Epithelial cell of proximal tubule (primary cell): ENCODE measurements around the gene HIVEP1. TPM values are rescaled to one million over a fixed set of nuclear protein-coding genes. Genes with fewer than 3 reads are reported as not detected.
A peak's percentile ranks its signal among the peaks of the same experiment; 100 is the strongest.

Source experiments
- DNase-seq: peaks from one replicate; pipeline ENCODE4 v3.0.0-alpha.2; 2011; ENCODE audit warnings: low read depth
- H3K4me3 ChIP-seq: 2 replicates; pipeline ENCODE4 v1.5.1; 2011; ENCODE audit warnings: low read depth, mild to moderate bottlenecking, low read length
- total RNA-seq: library from RNA; depleted of rRNA; stranded (reverse); fragments of >200 nt; gene quantifications from 2 replicates; pipeline ENCODE4 v1.2.3, GENCODE V29; 2015
- TF ChIP-seq, protein P1 (sequence below): conservative IDR thresholded peaks from 2 replicates; pipeline ENCODE4 v1.5.1; 2012; ENCODE audit warnings: low read depth, mild to moderate bottlenecking, low read length

Gene HIVEP1
- total RNA-seq, 1 donor from 2014 or later = 14.2 TPM

DNA sequence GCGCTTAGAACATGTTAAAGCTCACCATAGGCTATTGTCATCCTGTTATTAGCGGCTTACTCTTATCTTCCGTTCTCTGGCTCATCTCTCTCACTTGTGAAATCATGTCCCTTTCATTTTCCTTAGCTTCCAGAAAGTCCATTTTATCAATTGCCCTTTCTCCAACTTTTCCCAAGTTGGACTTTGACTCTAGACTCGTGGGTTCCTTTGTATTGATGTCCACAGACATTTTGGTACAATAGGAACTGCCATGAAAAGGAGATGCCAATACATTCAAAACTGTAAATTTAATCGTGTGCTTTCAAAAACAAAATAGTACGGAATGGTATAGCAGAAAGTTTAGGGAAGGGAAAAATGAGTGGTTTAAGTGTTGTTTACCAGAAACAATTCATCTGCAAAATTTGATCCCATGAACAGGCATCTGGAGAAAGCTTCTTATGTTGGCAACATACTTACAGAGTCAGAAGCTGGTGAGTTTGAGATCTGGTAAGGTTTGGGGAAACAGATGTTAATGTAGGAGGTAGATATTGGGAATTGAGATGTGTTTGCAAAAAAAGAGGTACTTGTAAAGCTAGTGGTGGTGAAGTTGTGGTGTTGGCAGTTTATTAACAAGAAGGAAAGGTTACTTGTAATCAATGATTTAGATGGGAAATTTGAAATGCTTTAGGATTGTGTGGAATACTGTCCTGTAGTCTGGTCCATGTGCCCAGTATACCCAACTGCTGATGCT is 10.2 kb upstream of the HIVEP1 start:
- no peak for DNase-seq
- TF ChIP-seq, protein P1, sequence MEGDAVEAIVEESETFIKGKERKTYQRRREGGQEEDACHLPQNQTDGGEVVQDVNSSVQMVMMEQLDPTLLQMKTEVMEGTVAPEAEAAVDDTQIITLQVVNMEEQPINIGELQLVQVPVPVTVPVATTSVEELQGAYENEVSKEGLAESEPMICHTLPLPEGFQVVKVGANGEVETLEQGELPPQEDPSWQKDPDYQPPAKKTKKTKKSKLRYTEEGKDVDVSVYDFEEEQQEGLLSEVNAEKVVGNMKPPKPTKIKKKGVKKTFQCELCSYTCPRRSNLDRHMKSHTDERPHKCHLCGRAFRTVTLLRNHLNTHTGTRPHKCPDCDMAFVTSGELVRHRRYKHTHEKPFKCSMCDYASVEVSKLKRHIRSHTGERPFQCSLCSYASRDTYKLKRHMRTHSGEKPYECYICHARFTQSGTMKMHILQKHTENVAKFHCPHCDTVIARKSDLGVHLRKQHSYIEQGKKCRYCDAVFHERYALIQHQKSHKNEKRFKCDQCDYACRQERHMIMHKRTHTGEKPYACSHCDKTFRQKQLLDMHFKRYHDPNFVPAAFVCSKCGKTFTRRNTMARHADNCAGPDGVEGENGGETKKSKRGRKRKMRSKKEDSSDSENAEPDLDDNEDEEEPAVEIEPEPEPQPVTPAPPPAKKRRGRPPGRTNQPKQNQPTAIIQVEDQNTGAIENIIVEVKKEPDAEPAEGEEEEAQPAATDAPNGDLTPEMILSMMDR = no peak
- no peak overlapping the region for H3K4me3 ChIP-seq

DNA sequence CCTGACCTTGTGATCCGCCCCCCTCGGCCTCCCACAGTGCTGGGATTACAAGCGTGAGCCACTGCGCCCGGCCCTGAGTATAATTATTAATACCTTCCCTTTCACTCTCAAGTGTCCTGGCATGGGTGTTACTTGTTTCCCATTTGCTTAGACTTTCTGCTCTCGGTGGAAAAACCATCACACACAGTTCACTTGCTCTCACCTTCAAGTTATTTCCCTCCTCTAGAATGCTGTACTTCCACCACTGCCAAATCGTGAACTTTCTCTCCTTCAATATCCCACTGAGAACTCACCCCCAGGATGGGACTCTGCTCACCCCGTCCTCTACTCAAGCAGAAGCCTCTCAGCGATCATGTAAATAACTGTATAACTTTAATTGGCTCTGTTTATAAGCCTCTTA is 4.6 kb upstream of the HIVEP1 start:
- TF ChIP-seq, protein P1 = no peak
- DNase-seq = no peak
- peak overlapping the region; percentile 60 for H3K4me3 ChIP-seq

DNA sequence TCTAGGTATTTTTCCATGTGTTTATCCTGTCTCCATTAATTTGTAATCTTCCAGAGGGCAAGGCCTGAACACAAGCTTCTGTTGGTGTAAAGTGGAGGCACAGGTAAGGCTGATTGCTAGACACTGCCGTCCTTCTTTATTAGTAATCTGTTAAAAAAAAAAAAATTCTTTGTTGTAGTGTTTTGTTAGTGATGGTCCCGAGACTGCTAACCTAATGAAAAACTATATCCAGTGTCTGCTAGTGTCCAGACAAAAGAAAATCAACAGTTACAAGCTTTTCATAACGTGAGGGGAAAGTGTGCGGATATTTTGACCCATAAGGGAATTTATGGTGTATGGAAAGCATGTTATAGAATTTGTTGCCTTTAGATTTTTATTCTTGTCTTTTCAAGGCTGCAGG is 4.2 kb upstream of the HIVEP1 start:
- TF ChIP-seq, protein P1 = no peak
- DNase-seq = no peak
- peak overlapping the region; percentile 60 for H3K4me3 ChIP-seq

DNA sequence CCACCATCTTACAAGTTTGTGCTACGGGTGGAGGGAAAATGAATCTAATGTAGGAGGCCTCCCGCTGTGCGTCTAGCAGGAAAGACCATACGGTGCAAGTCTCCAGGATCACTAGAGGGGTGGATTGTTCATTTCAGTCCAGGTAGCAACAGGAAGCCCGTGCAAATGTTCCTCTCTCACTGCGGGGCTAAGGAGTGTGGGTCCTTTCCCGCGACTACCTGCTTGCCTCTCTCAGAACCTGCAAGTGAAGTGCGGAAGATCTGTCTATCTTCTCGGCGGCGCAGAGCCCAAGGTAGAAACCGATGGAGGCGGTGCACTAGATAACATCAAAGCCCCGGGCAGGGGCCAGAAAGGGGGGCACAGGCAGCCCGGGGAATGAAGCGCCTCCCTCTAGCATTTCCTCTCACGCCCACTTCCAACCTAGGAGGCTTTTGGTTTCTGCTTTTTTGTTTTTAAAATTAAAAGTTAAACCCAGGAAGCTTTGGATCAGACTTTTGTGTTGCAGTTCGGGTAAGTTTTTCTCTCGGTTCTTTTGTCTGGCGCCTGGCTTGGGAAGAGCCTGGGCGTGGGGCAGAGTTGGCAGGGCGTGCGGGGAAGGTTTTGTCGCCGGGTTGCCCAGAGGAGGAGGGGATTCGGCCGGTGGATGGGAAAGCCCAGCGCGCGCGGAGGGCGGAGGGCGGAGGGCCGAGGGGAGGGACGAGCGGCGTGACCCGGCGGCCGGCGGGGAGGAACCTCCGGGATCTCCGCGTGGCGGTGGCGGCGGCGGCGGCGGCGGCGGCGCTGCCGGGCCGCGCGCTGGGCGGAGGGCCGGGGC is 3.5 kb upstream of the HIVEP1 start:
- TF ChIP-seq, protein P1 = no peak
- H3K4me3 ChIP-seq = peak overlapping the region; percentile 60
- no peak for DNase-seq

DNA sequence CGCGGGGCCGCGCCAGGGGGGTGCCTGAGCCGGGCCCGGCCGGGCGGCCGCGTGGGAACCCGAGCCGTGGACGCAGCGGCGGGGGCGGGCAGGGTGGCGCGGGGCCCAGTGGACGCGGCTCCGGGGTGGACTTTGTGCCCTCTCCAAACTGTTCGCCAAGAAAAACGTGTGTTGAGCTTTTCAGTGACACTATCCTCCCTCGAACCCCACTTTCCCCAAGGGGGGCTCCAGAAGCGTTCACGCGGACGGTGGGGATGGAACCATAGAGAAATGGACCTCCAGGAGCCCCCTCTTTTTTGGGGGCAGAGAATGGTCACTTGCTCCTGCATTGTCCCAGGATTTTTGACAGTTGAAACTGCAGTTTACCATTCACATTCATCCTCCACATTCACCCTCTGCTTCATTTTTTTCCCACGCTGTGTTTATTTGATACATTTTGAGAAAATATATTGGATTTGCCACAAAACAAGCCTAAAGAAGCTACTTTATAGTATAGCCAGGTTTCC is 2.9 kb upstream of the HIVEP1 start:
- no peak for DNase-seq
- TF ChIP-seq, protein P1 = no peak
- peak overlapping the region; percentile 60 for H3K4me3 ChIP-seq

DNA sequence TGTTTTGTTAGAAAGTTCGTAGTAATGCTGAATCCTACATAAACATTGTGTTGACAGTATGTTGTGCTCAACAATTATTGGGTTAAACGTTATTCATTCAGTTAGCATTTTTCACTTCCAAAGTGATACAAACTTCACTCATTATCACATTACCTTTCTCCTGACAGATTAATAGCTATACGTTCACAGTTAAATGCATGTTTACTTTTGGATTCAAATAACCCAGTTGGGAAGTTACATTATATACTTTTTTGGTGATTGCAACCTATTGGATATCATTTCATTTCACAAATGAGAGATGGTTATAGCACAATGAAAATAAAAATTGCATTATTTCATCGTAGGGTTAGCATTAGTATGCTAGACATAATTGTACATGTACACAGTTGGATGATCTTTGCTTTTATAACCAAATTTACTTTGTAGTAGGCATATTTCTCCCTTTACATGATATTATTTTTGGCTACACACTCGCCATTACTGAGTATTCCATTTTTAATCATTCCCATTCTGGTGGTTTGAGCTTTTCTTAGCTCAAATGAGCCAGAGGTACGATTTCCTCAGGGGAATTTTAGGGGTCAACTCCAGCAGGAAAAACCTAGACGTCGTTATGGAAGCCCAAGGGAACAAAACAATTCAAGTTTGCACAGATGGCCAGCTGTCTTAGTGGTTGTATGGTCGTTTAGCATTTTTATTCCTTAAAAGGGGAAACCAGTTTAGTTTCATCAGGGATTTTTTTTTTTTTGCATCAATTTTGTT is 2.1 kb upstream of the HIVEP1 start:
- no peak for DNase-seq
- TF ChIP-seq, protein P1 = no peak
- peak overlapping the region; percentile 60 for H3K4me3 ChIP-seq
